ENCODE results near the gene CCDC175.

Gene CCDC175

DNA sequence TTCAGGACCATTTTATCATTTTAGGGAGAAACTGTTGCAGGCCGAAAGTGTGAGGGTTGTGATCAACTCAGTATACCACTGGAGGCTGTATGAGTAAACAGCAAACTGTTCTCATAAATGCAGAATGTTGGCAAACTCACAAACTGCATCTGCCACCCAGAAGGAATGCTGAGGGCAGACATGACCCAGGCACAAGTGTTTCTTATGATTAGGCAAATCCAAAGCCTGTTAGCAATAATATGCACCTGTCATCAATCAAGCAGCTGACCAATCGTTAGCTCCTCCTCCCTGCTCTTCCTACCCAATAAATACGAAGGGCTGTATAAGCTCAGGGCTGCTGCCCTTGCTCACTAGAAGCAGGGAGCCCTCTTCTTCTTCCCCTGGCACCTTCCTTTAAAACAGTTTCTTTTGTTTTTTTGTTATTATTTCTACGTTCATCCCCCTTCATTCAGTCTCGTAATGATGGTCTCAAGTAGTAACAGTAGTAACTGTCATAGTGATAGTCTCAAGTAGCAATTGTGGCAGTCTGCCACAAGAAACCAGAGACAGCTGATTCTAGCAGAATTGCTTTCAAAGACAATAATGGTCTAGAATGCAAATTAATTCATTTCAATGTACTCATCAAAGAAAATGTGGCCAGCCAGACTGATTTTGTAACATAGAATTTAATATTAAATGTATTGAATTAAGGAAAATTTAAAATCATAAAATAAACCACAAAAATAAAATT lies 15.2 kb upstream of the CCDC175 start:
- no peak for DNase-seq (ENCODE audit: extremely low read depth, low read depth)
- TF ChIP-seq, protein P1, sequence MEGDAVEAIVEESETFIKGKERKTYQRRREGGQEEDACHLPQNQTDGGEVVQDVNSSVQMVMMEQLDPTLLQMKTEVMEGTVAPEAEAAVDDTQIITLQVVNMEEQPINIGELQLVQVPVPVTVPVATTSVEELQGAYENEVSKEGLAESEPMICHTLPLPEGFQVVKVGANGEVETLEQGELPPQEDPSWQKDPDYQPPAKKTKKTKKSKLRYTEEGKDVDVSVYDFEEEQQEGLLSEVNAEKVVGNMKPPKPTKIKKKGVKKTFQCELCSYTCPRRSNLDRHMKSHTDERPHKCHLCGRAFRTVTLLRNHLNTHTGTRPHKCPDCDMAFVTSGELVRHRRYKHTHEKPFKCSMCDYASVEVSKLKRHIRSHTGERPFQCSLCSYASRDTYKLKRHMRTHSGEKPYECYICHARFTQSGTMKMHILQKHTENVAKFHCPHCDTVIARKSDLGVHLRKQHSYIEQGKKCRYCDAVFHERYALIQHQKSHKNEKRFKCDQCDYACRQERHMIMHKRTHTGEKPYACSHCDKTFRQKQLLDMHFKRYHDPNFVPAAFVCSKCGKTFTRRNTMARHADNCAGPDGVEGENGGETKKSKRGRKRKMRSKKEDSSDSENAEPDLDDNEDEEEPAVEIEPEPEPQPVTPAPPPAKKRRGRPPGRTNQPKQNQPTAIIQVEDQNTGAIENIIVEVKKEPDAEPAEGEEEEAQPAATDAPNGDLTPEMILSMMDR (IDR thresholded peaks at IDR 0.05; ENCODE audit: low read depth, low read length, missing control alignments) = no peak
- no peak overlapping the region for H3K4me3 ChIP-seq (replicated peaks; ENCODE audit: low read depth, low read length)

DNA sequence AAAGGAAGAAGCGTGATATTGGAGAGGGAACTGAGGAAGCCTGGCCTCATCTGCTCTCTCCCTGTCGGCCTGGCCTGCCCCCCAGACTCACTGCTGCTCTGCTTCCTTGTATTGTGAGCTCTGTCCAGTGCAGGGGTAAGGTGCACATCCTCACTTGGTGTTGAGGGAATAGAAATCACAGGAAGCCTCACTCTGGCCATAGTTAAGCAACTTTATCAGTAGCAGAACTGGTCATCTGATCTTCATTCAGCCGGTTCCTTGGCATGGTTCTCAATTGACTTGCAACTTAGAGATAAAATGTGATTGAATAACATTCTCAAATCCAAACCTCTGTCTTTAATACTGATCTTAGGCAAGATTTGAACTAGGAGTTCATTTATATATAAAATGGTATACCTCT lies 11.5 kb upstream of the CCDC175 start:
- no peak for DNase-seq (ENCODE audit: extremely low read depth, low read depth)
- no peak overlapping the region for H3K4me3 ChIP-seq (replicated peaks; ENCODE audit: low read depth, low read length)
- TF ChIP-seq, protein P1 (IDR thresholded peaks at IDR 0.05; ENCODE audit: low read depth, low read length, missing control alignments) = no peak

DNA sequence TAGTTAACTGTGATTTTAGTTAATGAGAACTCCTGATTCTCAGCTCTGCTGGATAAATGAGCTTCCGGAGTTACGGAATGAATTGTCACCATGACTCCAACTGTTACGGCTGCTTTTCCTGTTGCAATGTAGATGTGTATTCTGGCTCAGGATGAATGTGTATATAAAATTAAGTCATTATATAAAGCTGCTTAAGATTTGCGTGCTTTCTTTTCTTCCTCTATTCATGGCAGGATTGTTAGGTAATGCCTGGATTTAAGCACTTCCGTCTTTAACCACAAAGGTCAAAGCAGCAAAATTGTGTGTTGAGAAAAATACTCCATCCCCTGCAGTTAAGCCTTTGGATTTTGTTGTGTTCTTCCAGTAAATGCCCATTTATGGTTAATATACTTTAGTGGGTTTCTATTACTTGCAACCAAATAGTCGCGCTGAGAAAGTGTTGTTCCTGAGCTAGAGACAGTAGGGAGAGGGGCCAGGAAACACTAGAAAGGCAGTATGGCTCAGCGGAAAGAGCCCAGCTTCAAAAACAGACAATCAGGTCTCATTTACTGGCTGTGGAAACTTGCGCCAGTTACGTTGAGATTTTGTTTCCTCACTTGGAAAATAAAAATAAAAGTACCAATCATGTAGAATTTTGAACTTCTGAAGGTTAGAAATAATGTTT lies 9.4 kb upstream of the CCDC175 start:
- TF ChIP-seq, protein P1 (IDR thresholded peaks at IDR 0.05; ENCODE audit: low read depth, low read length, missing control alignments) = no peak
- DNase-seq (ENCODE audit: extremely low read depth, low read depth) = peak; percentile 33
- H3K4me3 ChIP-seq (replicated peaks; ENCODE audit: low read depth, low read length) = no peak overlapping the region

DNA sequence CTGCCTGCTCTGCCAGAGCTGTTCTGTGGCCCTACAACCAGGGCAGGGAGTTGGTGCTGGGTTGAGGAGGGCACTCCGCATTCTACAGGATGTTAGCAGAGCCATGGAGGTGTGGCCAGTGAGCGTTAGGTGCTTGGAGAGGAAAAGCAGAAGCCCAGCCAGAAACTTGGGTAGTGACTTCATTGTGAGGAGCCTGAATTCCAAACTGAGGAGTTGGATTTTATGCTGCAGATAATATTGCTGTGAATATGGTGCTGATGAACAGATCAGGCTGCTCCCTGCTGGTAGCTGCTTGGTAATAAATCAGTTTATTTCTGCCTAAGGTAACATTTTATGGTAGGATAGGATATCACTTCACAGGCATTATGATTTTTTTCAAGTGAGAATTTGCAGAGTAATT lies 7.1 kb upstream of the CCDC175 start:
- TF ChIP-seq, protein P1 (IDR thresholded peaks at IDR 0.05; ENCODE audit: low read depth, low read length, missing control alignments) = no peak
- H3K4me3 ChIP-seq (replicated peaks; ENCODE audit: low read depth, low read length) = no peak overlapping the region
- no peak for DNase-seq (ENCODE audit: extremely low read depth, low read depth)

DNA sequence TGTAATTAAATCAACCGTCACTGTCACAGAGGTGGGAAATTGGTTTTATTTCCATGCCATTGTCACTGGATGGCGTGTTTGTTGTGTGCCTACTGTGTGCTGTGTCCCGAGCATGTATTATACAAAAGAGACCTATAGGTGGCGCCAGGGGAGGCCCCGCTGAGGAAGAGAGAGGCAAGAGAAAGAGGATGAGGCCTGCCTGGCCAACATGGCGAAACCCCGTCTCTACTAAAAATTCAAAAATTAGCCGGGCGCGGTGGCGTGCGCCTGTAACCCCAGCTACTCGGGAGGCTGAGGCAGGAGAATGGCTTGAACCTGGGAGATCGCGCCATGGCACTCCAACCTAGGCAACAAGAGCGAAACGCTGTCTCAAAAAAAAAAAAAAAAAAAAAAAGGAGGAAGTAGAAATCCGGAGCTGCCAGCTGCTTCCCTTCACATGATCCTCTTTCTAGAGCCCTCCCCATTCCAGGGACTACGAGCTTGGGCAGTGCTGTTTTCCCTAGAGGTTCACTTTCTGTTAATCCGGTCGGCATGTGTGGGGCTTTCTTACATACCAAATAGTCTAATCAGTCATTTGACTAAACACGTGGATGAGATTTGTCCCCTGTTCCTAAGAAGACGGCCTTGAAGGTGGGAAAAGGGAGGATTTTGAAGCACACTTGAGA lies 6.4 kb upstream of the CCDC175 start:
- DNase-seq (ENCODE audit: extremely low read depth, low read depth) = no peak

DNA sequence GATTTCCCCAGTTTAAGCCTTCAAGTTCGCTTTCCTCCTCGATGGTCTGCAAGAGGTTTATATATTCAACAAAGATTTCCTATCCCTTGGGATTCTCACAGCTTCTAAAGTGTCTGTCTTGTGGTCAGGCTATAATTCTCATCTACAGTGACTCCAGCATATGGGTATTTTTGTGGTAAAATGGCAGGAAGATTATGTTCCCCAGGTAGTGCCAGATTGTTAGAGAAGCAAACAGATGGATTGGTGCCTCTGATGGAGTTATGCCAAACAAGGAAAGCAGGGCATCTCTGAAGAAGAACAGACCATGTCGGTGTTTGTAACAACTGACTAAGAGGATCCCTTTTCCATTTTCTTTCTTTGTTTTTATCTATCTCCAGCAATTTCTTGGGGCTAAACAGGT lies 5.5 kb upstream of the CCDC175 start:
- H3K4me3 ChIP-seq (replicated peaks; ENCODE audit: low read depth, low read length) = no peak overlapping the region
- DNase-seq (ENCODE audit: extremely low read depth, low read depth) = no peak
- TF ChIP-seq, protein P1 (IDR thresholded peaks at IDR 0.05; ENCODE audit: low read depth, low read length, missing control alignments) = no peak

More for the DNA sequence above, 6.4 kb upstream of the CCDC175 start:
- H3K4me3 ChIP-seq (replicated peaks; ENCODE audit: low read depth, low read length) = no peak overlapping the region
- TF ChIP-seq, protein P1 (IDR thresholded peaks at IDR 0.05; ENCODE audit: low read depth, low read length, missing control alignments) = no peak
